Cardiac fibroblast (primary cell): ENCODE data around the gene XIAP.

Experiments used
- DNase-seq, 2 donors: peaks; one replicate each; pipeline versions ENCODE4 v3.0.0 to v3.0.0-alpha.2; 2010; ENCODE audit warnings: low read depth in 2 of 2
- H3K4me3 ChIP-seq, 2 donors: replicated peaks in 1 of 2; 1 replicate in 1 of 2; 2 replicates in 1 of 2; pipeline ENCODE4 v1.5.1; 2011; ENCODE audit warnings: low read depth in 2 of 2, low read length in 2 of 2, mild to moderate bottlenecking in 2 of 2, moderate library complexity in 1 of 2
- TF ChIP-seq, protein P1 (sequence below): IDR thresholded peaks from one replicate; pipeline ENCODE4 v1.5.1; 2011; ENCODE audit warnings: low read depth, mild to moderate bottlenecking, low read length, inconsistent platforms

The XIAP gene

GRCh38 chrX:123905332-123905731 is 45.5 kb downstream of the XIAP start:
- no peak overlapping the region for H3K4me3 ChIP-seq
- TF ChIP-seq, protein P1, sequence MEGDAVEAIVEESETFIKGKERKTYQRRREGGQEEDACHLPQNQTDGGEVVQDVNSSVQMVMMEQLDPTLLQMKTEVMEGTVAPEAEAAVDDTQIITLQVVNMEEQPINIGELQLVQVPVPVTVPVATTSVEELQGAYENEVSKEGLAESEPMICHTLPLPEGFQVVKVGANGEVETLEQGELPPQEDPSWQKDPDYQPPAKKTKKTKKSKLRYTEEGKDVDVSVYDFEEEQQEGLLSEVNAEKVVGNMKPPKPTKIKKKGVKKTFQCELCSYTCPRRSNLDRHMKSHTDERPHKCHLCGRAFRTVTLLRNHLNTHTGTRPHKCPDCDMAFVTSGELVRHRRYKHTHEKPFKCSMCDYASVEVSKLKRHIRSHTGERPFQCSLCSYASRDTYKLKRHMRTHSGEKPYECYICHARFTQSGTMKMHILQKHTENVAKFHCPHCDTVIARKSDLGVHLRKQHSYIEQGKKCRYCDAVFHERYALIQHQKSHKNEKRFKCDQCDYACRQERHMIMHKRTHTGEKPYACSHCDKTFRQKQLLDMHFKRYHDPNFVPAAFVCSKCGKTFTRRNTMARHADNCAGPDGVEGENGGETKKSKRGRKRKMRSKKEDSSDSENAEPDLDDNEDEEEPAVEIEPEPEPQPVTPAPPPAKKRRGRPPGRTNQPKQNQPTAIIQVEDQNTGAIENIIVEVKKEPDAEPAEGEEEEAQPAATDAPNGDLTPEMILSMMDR = no peak
- no peak for DNase-seq

- TF ChIP-seq, protein P1 = no peak
- no peak for DNase-seq
- H3K4me3 ChIP-seq = no peak overlapping the region
These were observed 46.9 kb downstream of the XIAP start for GRCh38 chrX:123906557-123907316.

GRCh38 chrX:123909523-123909922 is 49.7 kb downstream of the XIAP start:
- TF ChIP-seq, protein P1 = no peak
- H3K4me3 ChIP-seq = no peak overlapping the region

GRCh38 chrX:123917069-123917468 is 57.2 kb downstream of the XIAP start:
- no peak overlapping the region for H3K4me3 ChIP-seq
- TF ChIP-seq, protein P1 = no peak
- DNase-seq = no peak

More at GRCh38 chrX:123909523-123909922, 49.7 kb downstream of the XIAP start:
- DNase-seq = peak in 1 of 2 donors; percentile 32

GRCh38 chrX:123918106-123918721 is 58.4 kb downstream of the XIAP start:
- no peak overlapping the region for H3K4me3 ChIP-seq
- DNase-seq = no peak
- TF ChIP-seq, protein P1 = no peak

DNA sequence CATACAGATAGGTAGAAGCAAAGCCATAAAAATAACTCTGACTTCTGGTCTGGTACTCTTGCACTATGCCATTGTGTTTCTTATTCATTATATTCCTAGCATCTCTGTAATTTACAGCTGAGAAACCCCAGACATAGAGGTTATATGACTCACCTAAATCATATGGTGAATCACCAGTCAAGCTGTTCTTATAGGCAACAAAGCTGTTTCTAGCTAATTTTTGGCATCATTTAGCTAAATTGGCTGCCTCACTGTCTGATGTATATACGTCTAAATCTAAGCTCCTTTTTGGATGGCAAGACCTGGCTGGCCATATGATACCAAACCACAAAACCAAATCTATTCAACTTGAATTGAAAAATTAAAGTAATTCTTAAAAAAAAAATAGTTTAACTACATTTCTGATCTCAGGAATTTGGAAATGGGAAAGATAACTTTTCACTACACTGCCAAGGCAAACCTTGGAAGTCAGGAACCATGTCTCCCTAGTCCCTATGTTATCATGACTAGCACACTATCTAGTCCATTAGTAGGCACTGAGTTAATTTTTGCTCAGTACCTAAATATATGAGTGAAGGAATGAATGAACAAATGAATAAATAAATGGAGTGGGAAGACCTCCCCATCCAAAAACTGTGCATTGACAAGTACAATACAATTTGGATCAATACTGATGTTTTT is 60.4 kb downstream of the XIAP start:
- peak; percentile 59 to 70 for DNase-seq
- TF ChIP-seq, protein P1 = no peak
- no peak overlapping the region for H3K4me3 ChIP-seq
